Gastrocnemius medialis (tissue), 4 donors: Measurements from ENCODE around the gene GNRHR. TPM values are rescaled to one million over a fixed set of nuclear protein-coding genes. Genes with fewer than 3 reads are reported as not detected.

ENCODE experiments used
- ATAC-seq, 2 donors: fragments of 150-250 bp; one replicate each; pipeline ENCODE4 v1.9.1; 2016
- DNase-seq, 2 donors: peaks; one replicate each; pipeline ENCODE4 v3.0.0-alpha.2; 2019
- H3K27ac ChIP-seq, 4 donors: fragments of 200-600 bp; sonication (generic); 1 replicate in 1 of 4; 2 replicates in 3 of 4; pipeline ENCODE4 v1.5.1; 2016 to 2018; ENCODE audit warnings: mild to moderate bottlenecking in 2 of 4, moderate library complexity in 1 of 4
- H3K27me3 ChIP-seq, 3 donors: fragments of 200-600 bp; sonication (generic) in 2 of 3; 1 replicate in 1 of 3; 2 replicates in 2 of 3; pipeline versions ENCODE4 v1.5.1 to v1.6.0; 2016 to 2019; ENCODE audit warnings: mild to moderate bottlenecking in 1 of 3, moderate library complexity in 1 of 3
- H3K36me3 ChIP-seq, 2 donors: fragments of 200-600 bp; sonication (generic) in 1 of 2; one replicate each; pipeline ENCODE4 v1.5.1; 2017 to 2018
- H3K4me1 ChIP-seq, 2 donors: fragments of 200-600 bp; sonication (generic) in 1 of 2; one replicate each; pipeline ENCODE4 v1.5.1; 2016 to 2017; ENCODE audit warnings: mild to moderate bottlenecking in 2 of 2
- H3K4me3 ChIP-seq, 4 donors: fragments of 200-600 bp; sonication (generic) in 3 of 4; 1 replicate in 1 of 4; 2 replicates in 3 of 4; pipeline ENCODE4 v1.5.1; 2016 to 2019; ENCODE audit warnings: mild to moderate bottlenecking in 2 of 4
- H3K9me3 ChIP-seq, 3 donors: fragments of 200-600 bp; sonication (generic) in 2 of 3; 1 replicate in 1 of 3; 2 replicates in 2 of 3; pipeline ENCODE4 v1.5.1; 2016 to 2019
- POLR2A ChIP-seq, 2 donors: fragments of 450-650 bp; IDR thresholded peaks; one replicate each; pipeline ENCODE4 v1.6.1; 2017; ENCODE audit warnings: antibody characterized with exemption in 2 of 2, mild to moderate bottlenecking in 2 of 2, moderate library complexity in 2 of 2
- in situ Hi-C, 4 donors: fragments of 200-750 bp; cut with MboI; loops; one replicate each; pipeline versions ENCODE4 v1.15.0 to v1.8.0; 2017; ENCODE audit warnings: low sequenced_read_pairs in 4 of 4
- intact Hi-C: fragments of 100-400 bp; cut with DNase I; formaldehyde crosslinking; loops from one replicate; pipeline ENCODE4 v1.15.1; 2023; ENCODE audit warnings: low total_unique reads
- total RNA-seq, 4 donors: library from RNA; depleted of rRNA; stranded (reverse); fragments of >200 nt; gene quantifications; one replicate each; pipeline versions ENCODE4 v1.1.0 to v1.2.3, GENCODE V29; 2016
- TF ChIP-seq, protein P1 (sequence below), 5 experiments: fragments of 450-650 bp in 3 of 5; fragments of 200-600 bp in 2 of 5; sonication (generic) in 2 of 5; IDR thresholded peaks in 4 of 5; conservative IDR thresholded peaks in 1 of 5; 1 replicate in 4 of 5; 2 replicates in 1 of 5; pipeline ENCODE4 v1.5.1; 2016 to 2019; ENCODE audit warnings: antibody characterized with exemption in 5 of 5, mild to moderate bottlenecking in 3 of 5, moderate library complexity in 3 of 5

The GNRHR gene
- total RNA-seq, 4 donors from 2014 or later, result not detected

DNA sequence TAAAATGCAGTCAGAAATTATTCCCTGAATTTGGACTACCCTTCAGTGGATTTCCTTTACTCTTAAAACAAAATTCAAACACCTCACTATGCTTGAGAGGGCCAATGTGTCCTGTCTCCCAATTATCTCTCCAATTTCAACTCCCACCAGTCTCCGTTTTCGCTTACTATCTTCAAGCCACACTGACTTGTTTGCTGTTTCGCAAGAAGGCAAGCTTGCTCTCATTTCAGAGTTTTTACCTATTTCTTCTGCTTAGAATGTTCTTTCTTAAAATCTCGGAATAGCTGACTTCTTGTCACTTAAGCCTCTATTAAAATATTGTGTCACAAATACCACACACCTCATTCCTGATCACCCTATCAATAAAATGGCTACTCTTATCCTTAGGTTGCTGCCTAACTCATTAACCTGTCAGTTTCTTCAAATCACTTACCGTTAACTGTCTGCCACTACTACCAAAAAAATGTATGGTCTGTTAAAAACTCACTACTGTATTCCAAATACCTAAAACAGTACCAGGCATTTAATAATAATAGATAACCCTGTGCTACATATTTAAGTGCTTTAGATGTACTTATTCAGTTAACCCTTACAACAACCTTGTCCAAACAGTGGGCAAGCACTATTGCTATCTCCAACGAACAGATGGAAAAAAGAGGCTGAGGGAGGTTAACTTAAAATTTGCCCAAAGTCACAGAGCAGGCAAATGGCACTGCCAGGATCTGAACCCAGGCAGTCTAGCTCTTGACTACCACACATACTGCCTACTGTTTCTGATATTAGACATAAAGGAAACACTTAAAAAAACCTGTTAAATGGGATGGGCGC lies 56.1 kb downstream of the GNRHR start:
- ATAC-seq (no peak), DNase-seq (no peak)
- Histone ChIP-seq H3K4me1 (peaks cover 13 to 23% of the 10 kb centered on the region in 2 donors), H3K9me3 (no peaks in the 10 kb centered on the region), H3K27ac (no peak overlapping the region), H3K27me3 (no peaks in the 10 kb centered on the region), H3K36me3 (no peaks in the 10 kb centered on the region), H3K4me3 (no peak overlapping the region)
- TF ChIP-seq, protein P1, sequence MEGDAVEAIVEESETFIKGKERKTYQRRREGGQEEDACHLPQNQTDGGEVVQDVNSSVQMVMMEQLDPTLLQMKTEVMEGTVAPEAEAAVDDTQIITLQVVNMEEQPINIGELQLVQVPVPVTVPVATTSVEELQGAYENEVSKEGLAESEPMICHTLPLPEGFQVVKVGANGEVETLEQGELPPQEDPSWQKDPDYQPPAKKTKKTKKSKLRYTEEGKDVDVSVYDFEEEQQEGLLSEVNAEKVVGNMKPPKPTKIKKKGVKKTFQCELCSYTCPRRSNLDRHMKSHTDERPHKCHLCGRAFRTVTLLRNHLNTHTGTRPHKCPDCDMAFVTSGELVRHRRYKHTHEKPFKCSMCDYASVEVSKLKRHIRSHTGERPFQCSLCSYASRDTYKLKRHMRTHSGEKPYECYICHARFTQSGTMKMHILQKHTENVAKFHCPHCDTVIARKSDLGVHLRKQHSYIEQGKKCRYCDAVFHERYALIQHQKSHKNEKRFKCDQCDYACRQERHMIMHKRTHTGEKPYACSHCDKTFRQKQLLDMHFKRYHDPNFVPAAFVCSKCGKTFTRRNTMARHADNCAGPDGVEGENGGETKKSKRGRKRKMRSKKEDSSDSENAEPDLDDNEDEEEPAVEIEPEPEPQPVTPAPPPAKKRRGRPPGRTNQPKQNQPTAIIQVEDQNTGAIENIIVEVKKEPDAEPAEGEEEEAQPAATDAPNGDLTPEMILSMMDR (IDR thresholded peaks at IDR 0.05 in 4 of 5, conservative IDR thresholded peaks at IDR 0.05 in 1 of 5), result no peak
- no peak for TF ChIP-seq POLR2A (IDR thresholded peaks at IDR 0.05)
- intact Hi-C loops (no loop called here), in situ Hi-C loops (loop anchor here in 1 of 4 donors (10.0 kb wide), 1 partner anchor 153 kb away; the partner anchor contains the start of gene CENPC)

DNA sequence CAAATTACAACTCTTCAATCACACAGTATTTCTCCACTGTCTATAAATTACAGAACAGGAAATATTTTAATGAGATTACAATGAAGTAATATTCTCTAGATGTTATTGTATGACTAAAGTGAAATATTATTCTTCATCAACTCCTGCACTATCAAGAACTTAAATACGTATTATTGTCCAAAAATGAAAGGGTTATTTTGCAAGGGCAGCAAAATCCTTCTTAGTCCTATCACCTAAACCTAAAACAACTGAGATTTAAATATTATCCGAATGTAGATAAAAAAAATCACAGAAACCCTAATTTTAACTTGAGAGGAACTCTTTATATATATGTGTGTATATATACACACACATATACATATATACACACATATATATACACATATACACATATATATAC lies 58.1 kb downstream of the GNRHR start:
- Histone ChIP-seq H3K27me3 (no peaks in the 10 kb centered on the region), H3K9me3 (no peaks in the 10 kb centered on the region), H3K4me1 (peaks cover 6 to 13% of the 10 kb centered on the region in 2 donors), H3K27ac (no peak overlapping the region), H3K36me3 (peaks cover 0 to 11% of the 10 kb centered on the region in 2 donors), H3K4me3 (no peak overlapping the region)
- intact Hi-C loops, result no loop called here
- in situ Hi-C loops, result loop anchor here in 1 of 4 donors (10.0 kb wide), 1 partner anchor 151 kb away; the partner anchor contains the start of gene CENPC
- DNase-seq (no peak), ATAC-seq (no peak)
- TF ChIP-seq POLR2A (IDR thresholded peaks at IDR 0.05), result no peak
- TF ChIP-seq, protein P1 (IDR thresholded peaks at IDR 0.05 in 4 of 5, conservative IDR thresholded peaks at IDR 0.05 in 1 of 5), result no peak

DNA sequence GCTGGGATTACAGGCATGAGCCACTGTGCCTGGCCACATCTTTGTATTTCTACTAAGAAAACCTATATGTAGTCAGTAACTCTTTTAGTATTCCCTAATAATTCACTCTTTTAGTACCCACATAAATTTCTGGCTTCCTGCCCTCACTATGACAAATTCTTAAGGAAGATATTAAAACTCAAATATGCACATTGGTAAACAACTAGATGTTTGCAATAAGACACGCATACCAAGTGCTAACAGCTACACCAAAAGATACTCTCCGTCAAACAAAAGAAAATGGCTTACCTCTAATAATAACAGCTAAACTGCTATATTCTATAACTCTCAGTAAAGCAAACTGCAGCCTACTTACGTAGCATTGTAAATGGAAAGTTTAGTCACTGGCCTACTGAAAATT lies 59.5 kb downstream of the GNRHR start:
- DNase-seq, result no peak

DNA sequence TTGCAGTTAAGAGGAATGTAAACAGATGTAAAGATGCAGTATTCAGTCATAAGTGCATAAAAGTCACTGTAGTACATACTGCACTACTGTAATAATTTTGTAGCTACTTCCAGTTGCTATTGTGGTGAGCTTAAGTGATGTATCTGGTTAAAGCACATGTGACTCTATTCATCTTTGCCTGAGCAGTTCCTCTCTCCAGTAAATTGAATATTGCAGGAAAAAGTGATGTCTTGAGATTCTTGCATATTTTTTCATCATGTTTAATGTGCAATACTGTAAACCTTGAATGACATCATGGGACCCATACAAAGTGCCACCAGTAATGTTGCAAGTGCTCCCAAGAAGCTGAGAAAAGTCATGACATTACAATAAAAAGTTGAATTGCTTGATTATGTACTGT lies 62.9 kb downstream of the GNRHR start:
- in situ Hi-C loops, result loop anchor here in 1 of 4 donors (10.0 kb wide), 1 partner anchor 147 kb away; the partner anchor contains the start of gene CENPC
- no peak overlapping the region for H3K27ac ChIP-seq
- no peaks in the 10 kb centered on the region for H3K27me3 ChIP-seq
- peaks cover 0 to 18% of the 10 kb centered on the region in 2 donors for H3K36me3 ChIP-seq
- intact Hi-C loops, result no loop called here
- no peak overlapping the region for H3K4me3 ChIP-seq
- no peak for ATAC-seq
- DNase-seq, result no peak
- TF ChIP-seq, protein P1 (IDR thresholded peaks at IDR 0.05 in 4 of 5, conservative IDR thresholded peaks at IDR 0.05 in 1 of 5), result no peak
- no peak for TF ChIP-seq POLR2A (IDR thresholded peaks at IDR 0.05)
- H3K9me3 ChIP-seq, result no peaks in the 10 kb centered on the region
- no peaks in the 10 kb centered on the region for H3K4me1 ChIP-seq

More for the DNA sequence above, 59.5 kb downstream of the GNRHR start:
- no peaks in the 10 kb centered on the region for H3K9me3 ChIP-seq
- H3K27ac ChIP-seq, result no peak overlapping the region
- no peak overlapping the region for H3K4me3 ChIP-seq
- no peak for ATAC-seq
- H3K27me3 ChIP-seq, result no peaks in the 10 kb centered on the region
- H3K36me3 ChIP-seq, result peaks cover 0 to 11% of the 10 kb centered on the region in 2 donors
- intact Hi-C loops (no loop called here), in situ Hi-C loops (loop anchor here in 1 of 4 donors (10.0 kb wide), 1 partner anchor 150 kb away; the partner anchor contains the start of gene CENPC)
- TF ChIP-seq, protein P1 (IDR thresholded peaks at IDR 0.05 in 4 of 5, conservative IDR thresholded peaks at IDR 0.05 in 1 of 5), result no peak
- TF ChIP-seq POLR2A (IDR thresholded peaks at IDR 0.05), result no peak
- peaks cover 0 to 2% of the 10 kb centered on the region in 2 donors for H3K4me1 ChIP-seq

Other genes starting within 250 kb of the GNRHR start
- 10 to 100 TPM in 1 of 4 donors, 1 to 10 TPM in 3; 2.4 to 10.4 (median 5.2) TPM for gene CENPC, start 208.9 kb downstream of the GNRHR start, total RNA-seq
- not detected for gene STAP1, start 195.7 kb downstream of the GNRHR start, total RNA-seq
- gene UBA6, start 53.2 kb downstream of the GNRHR start, total RNA-seq, result 100 to 1,000 TPM in 1 of 4 donors, 10 to 100 TPM in 3; 38.9 to 103 (median 46.3) TPM
- not detected for gene TMPRSS11D, start 129.6 kb upstream of the GNRHR start, total RNA-seq
- not detected for gene TMPRSS11A, start 209.1 kb upstream of the GNRHR start, total RNA-seq